IMR-90 (cell line): ENCODE data around the gene B9D1. TPM values are rescaled to one million over a fixed set of nuclear protein-coding genes. Genes with fewer than 3 reads are reported as not detected.
A peak's percentile ranks its signal among the peaks of the same experiment; 100 is the strongest.

Source experiments
- ATAC-seq: fragments of 200-7000 bp; cut with Tn5 transposase; 2 replicates; pipeline ENCODE4 v1.9.1; 2020; ENCODE audit warnings: low read depth, mild to moderate bottlenecking, moderate library complexity
- BruUV-seq: library from RNA; stranded (reverse); fragments of 400-500 nt; replicated peaks from 2 replicates; lab custom pipeline; 2021; lab: Mats Ljungman, UMichigan
- CTCF ChIA-PET: fragments of 300-600 bp; formaldehyde crosslinking; extraction: SDS; loops from one replicate; lab custom pipeline; 2021; ENCODE audit warnings: antibody characterized with exemption; lab: Yijun Ruan, JAX
- POLR2A ChIA-PET: fragments of 300-600 bp; sonication (Branson Sonifier 250); formaldehyde crosslinking; loops from one replicate; lab custom pipeline; 2022; ENCODE audit warnings: antibody characterized with exemption; ENCODE audit not compliant: unreplicated experiment; lab: Charles Lee
- DNase-seq: peaks from one replicate; pipeline ENCODE4 v3.0.0; 2013
- H2AFZ ChIP-seq: replicated peaks from 2 replicates; pipeline ENCODE3; 2013; ENCODE audit warnings: low read length, mild to moderate bottlenecking; ENCODE audit not compliant: poor library complexity
- H2AK5ac ChIP-seq: 2 replicates; pipeline ENCODE4 v1.6.1; 2013; ENCODE audit warnings: low read depth, low read length, inconsistent platforms
- H2AK9ac ChIP-seq: replicated peaks from 2 replicates; pipeline ENCODE3; 2013; ENCODE audit warnings: mild to moderate bottlenecking, low read depth, low read length, moderate library complexity; ENCODE audit not compliant: poor library complexity
- H2BK120ac ChIP-seq: 2 replicates; pipeline ENCODE4 v1.6.1; 2013; ENCODE audit warnings: low read depth, low read length, inconsistent platforms
- H2BK15ac ChIP-seq: 3 replicates; pipeline ENCODE4 v1.6.1; 2013; ENCODE audit warnings: low read depth, low read length, inconsistent platforms
- H2BK20ac ChIP-seq: 2 replicates; pipeline ENCODE4 v1.6.1; 2013; ENCODE audit warnings: low read depth, mild to moderate bottlenecking, inconsistent platforms, low read length, moderate library complexity
- H2BK5ac ChIP-seq: 2 replicates; pipeline ENCODE4 v1.6.1; 2013; ENCODE audit warnings: mild to moderate bottlenecking, low read depth, low read length, inconsistent platforms; ENCODE audit not compliant: poor library complexity, severe bottlenecking
- H3K14ac ChIP-seq: replicated peaks from 2 replicates; pipeline ENCODE4 v1.6.1; 2013; ENCODE audit warnings: low read depth, low read length, inconsistent platforms
- H3K18ac ChIP-seq: 2 replicates; pipeline ENCODE4 v1.6.1; 2013; ENCODE audit warnings: low read depth, low read length, control low read depth
- H3K23ac ChIP-seq: 2 replicates; pipeline ENCODE4 v1.6.1; 2013; ENCODE audit warnings: low read depth, low read length, inconsistent platforms
- H3K27ac ChIP-seq: 2 replicates; pipeline ENCODE4 v1.5.1; 2013; ENCODE audit warnings: mild to moderate bottlenecking, control low read depth, low read length; ENCODE audit not compliant: insufficient read depth
- H3K27me3 ChIP-seq: 2 replicates; pipeline ENCODE4 v1.6.1; 2013; ENCODE audit warnings: low read length; ENCODE audit not compliant: control insufficient read depth, insufficient read depth
- H3K36me3 ChIP-seq: 2 replicates; pipeline ENCODE4 v1.6.1; 2013; ENCODE audit warnings: low read length, mixed read lengths; ENCODE audit not compliant: control insufficient read depth, insufficient read depth
- H3K4ac ChIP-seq: 2 replicates; pipeline ENCODE4 v1.6.1; 2013; ENCODE audit warnings: low read depth, low read length, inconsistent platforms
- H3K4me1 ChIP-seq: 2 replicates; pipeline ENCODE4 v1.6.1; 2013; ENCODE audit warnings: low read length, mixed read lengths; ENCODE audit not compliant: control insufficient read depth, insufficient read depth
- H3K4me2 ChIP-seq: 2 replicates; pipeline ENCODE4 v1.6.1; 2013; ENCODE audit warnings: low read depth, mild to moderate bottlenecking, control low read depth, low read length, moderate library complexity
- H3K4me3 ChIP-seq: 2 replicates; pipeline ENCODE4 v1.5.1; 2013; ENCODE audit warnings: low read depth, mild to moderate bottlenecking, control low read depth, low read length, moderate library complexity; ENCODE audit not compliant: insufficient read depth
- H3K56ac ChIP-seq: 2 replicates; pipeline ENCODE4 v1.6.1; 2013; ENCODE audit warnings: low read length, inconsistent platforms; ENCODE audit not compliant: insufficient read depth; ENCODE audit errors: extremely low read depth
- H3K79me1 ChIP-seq, 2 experiments: 2 replicates each; pipeline ENCODE4 v1.6.1; 2013; ENCODE audit warnings: low read length in 2 of 2, inconsistent platforms in 1 of 2, low read depth in 1 of 2
- H3K9ac ChIP-seq: 2 replicates; pipeline ENCODE4 v1.6.1; 2013; ENCODE audit warnings: low read depth, low read length, control low read depth
- H3K9me1 ChIP-seq: 2 replicates; pipeline ENCODE4 v1.6.1; 2013; ENCODE audit warnings: low read length, inconsistent platforms; ENCODE audit not compliant: insufficient read depth
- H3K9me3 ChIP-seq: 2 replicates; pipeline ENCODE4 v1.6.1; 2013; ENCODE audit warnings: low read length; ENCODE audit not compliant: control insufficient read depth, insufficient read depth
- H4K20me1 ChIP-seq: 2 replicates; pipeline ENCODE4 v1.6.1; 2013; ENCODE audit warnings: low read length, inconsistent platforms; ENCODE audit not compliant: insufficient read depth
- H4K5ac ChIP-seq: 2 replicates; pipeline ENCODE4 v1.6.1; 2013; ENCODE audit warnings: mild to moderate bottlenecking, low read depth, low read length, control low read depth
- H4K8ac ChIP-seq, 2 experiments: 2 replicates each; pipeline ENCODE4 v1.6.1; 2013; ENCODE audit warnings: low read depth in 2 of 2, low read length in 2 of 2, control low read depth in 1 of 2, inconsistent platforms in 1 of 2
- H4K91ac ChIP-seq: 2 replicates; pipeline ENCODE4 v1.6.1; 2013; ENCODE audit warnings: low read depth, low read length, inconsistent platforms; ENCODE audit not compliant: insufficient read depth
- BHLHE40 ChIP-seq: fragments of 150-350 bp; IDR thresholded peaks from 2 replicates; pipeline ENCODE4 v1.6.1; 2016; ENCODE audit warnings: mild to moderate bottlenecking, low read depth, low read length
- CEBPB ChIP-seq: IDR thresholded peaks from 2 replicates; pipeline ENCODE4 v1.6.1; 2012; ENCODE audit warnings: low read depth, low read length, improper control_type of control experiment
- CHD1 ChIP-seq: IDR thresholded peaks from 2 replicates; pipeline ENCODE4 v1.6.1; 2012; ENCODE audit warnings: low read depth, low read length, improper control_type of control experiment
- FOS ChIP-seq: fragments of 150-350 bp; IDR thresholded peaks from 2 replicates; pipeline ENCODE4 v1.6.1; 2016; ENCODE audit warnings: low read depth, low read length
- MAFK ChIP-seq: IDR thresholded peaks from 2 replicates; pipeline ENCODE4 v1.6.1; 2012; ENCODE audit warnings: low read depth, low read length, improper control_type of control experiment
- MAZ ChIP-seq: IDR thresholded peaks from 2 replicates; pipeline ENCODE4 v1.6.1; 2012; ENCODE audit warnings: low read depth, mild to moderate bottlenecking, low read length, improper control_type of control experiment, moderate library complexity, borderline replicate concordance
- MXI1 ChIP-seq: IDR thresholded peaks from 2 replicates; pipeline ENCODE4 v1.6.1; 2012; ENCODE audit warnings: low read depth, mild to moderate bottlenecking, low read length, moderate library complexity, borderline replicate concordance
- POLR2A ChIP-seq: IDR thresholded peaks from 2 replicates; pipeline ENCODE4 v1.6.1; 2012; ENCODE audit warnings: mild to moderate bottlenecking, low read depth, low read length
- RAD21 ChIP-seq: IDR thresholded peaks from 2 replicates; pipeline ENCODE4 v1.6.1; 2012; ENCODE audit warnings: low read length, improper control_type of control experiment
- RFX5 ChIP-seq: IDR thresholded peaks from 2 replicates; pipeline ENCODE4 v1.8.0; 2012; ENCODE audit warnings: low read depth, mild to moderate bottlenecking, low read length, moderate library complexity
- WGBS, 2 experiments: methylation state at CpG; one replicate each; pipeline versions ENCODE4 v1.1.5 to v1.1.7; 2013; ENCODE audit warnings: missing lambda C conversion rate in 2 of 2; ENCODE audit not compliant: insufficient read length in 1 of 2; ENCODE audit errors: extremely low coverage in 2 of 2; 5-methylcytosine and 5-hydroxymethylcytosine counted together
- dilution Hi-C: fragments of 300-500 bp; cut with HindIII; formaldehyde crosslinking; loops from one replicate; pipeline ENCODE4 v1.14.3; 2018; ENCODE audit warnings: low sequenced_read_pairs; ENCODE audit not compliant: unreplicated experiment
- in situ Hi-C: fragments of 300-500 bp; cut with MboI; formaldehyde crosslinking; loops from 3 replicates; pipeline ENCODE4 v1.14.3; 2019; ENCODE audit warnings: low sequenced_read_pairs, inconsistent platforms, mixed read lengths
- intact Hi-C: fragments of 100-400 bp; cut with micrococcal nuclease; formaldehyde crosslinking; loops from 2 replicates; pipeline ENCODE4 v1.10.0; 2022
- polyA plus RNA-seq, 3 experiments: library from polyadenylated mRNA; depleted of rRNA; stranded (reverse); fragments of >200 nt; gene quantifications; 2 replicates each; pipeline ENCODE4 v1.2.3, GENCODE V29; 2012; ENCODE audit warnings: low replicate concordance in 1 of 3
- total RNA-seq: library from RNA; depleted of rRNA; stranded (reverse); fragments of >200 nt; gene quantifications from 2 replicates; pipeline ENCODE4 v1.2.3, GENCODE V29; 2012
- TF ChIP-seq, protein P1 (sequence below): conservative IDR thresholded peaks from 2 replicates; pipeline ENCODE4 v1.5.1; 2012; ENCODE audit warnings: mild to moderate bottlenecking, low read depth, low read length, improper control_type of control experiment

The B9D1 gene
- total and polyA plus RNA-seq, 2 of the 4 experiments (the other 2 are of a cell fraction): 42.5 to 43.8 TPM

GRCh38 chr17:19410091-19410490 is 47.6 kb upstream of the B9D1 start:
- no peak overlapping the region for H3K27ac ChIP-seq
- peak overlapping the region; percentile 29 for H2BK120ac ChIP-seq
- peaks cover 11% of the 10 kb centered on the region for H3K9me1 ChIP-seq
- intact Hi-C loops: no loop called here
- H3K9me3 ChIP-seq: no peaks in the 10 kb centered on the region
- H3K79me1 ChIP-seq: no peaks in the 10 kb centered on the region
- H3K36me3 ChIP-seq: no peaks in the 10 kb centered on the region
- H4K5ac ChIP-seq: no peak overlapping the region
- H3K14ac ChIP-seq: no peak overlapping the region
- 0 out of 4 replicates have a peak overlapping the region, but pooled peaks of 1 of the 2 experiments have one; percentile 10 for H4K8ac ChIP-seq
- WGBS, 2 experiments: 89% methylated on average over 3 of the region's 6 CpGs; no CpG with 5 or more reads in 1 of the 2 experiments
- peak overlapping the region; percentile 37 for H2AK5ac ChIP-seq
- no peak overlapping the region for H2BK20ac ChIP-seq
- H3K4me2 ChIP-seq: no peak overlapping the region
- no peak overlapping the region for H3K9ac ChIP-seq
- no peak overlapping the region for H3K18ac ChIP-seq
- ChIA-PET CTCF (interaction anchor here (0.7 to 2.5 kb wide), 2 partner anchors 10 to 47 kb away, joined by 3 to 12 read pairs; partner anchors contain the start of gene B9D1), POLR2A (interaction anchor here (0.6 kb wide), 2 partner anchors 23 to 32 kb away, joined by 4 to 7 read pairs; partner anchors contain the start of gene MFAP4)
- no peak overlapping the region for H2BK5ac ChIP-seq
- no peak overlapping the region for H3K56ac ChIP-seq
- TF ChIP-seq MAFK: no peak
- TF ChIP-seq, protein P1, sequence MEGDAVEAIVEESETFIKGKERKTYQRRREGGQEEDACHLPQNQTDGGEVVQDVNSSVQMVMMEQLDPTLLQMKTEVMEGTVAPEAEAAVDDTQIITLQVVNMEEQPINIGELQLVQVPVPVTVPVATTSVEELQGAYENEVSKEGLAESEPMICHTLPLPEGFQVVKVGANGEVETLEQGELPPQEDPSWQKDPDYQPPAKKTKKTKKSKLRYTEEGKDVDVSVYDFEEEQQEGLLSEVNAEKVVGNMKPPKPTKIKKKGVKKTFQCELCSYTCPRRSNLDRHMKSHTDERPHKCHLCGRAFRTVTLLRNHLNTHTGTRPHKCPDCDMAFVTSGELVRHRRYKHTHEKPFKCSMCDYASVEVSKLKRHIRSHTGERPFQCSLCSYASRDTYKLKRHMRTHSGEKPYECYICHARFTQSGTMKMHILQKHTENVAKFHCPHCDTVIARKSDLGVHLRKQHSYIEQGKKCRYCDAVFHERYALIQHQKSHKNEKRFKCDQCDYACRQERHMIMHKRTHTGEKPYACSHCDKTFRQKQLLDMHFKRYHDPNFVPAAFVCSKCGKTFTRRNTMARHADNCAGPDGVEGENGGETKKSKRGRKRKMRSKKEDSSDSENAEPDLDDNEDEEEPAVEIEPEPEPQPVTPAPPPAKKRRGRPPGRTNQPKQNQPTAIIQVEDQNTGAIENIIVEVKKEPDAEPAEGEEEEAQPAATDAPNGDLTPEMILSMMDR: no peak
- TF ChIP-seq MXI1: no peak
- no peak for TF ChIP-seq CHD1
- no peak for TF ChIP-seq RFX5
- no peak for TF ChIP-seq MAZ
- TF ChIP-seq POLR2A: no peak
- TF ChIP-seq BHLHE40: no peak
- TF ChIP-seq FOS: no peak
- TF ChIP-seq RAD21: no peak
- no peak for TF ChIP-seq CEBPB
- ATAC-seq (no peak), DNase-seq (no peak)
- dilution Hi-C loops: no loop called here
- peak overlapping the region; percentile 33; the same call in 1 of the 2 replicates for H4K91ac ChIP-seq
- peak overlapping the region; percentile 77 for H2AFZ ChIP-seq
- no peak overlapping the region for H3K4me3 ChIP-seq
- H4K20me1 ChIP-seq: no peaks in the 10 kb centered on the region
- no TSS peak for BruUV-seq
- H2BK15ac ChIP-seq: no peak overlapping the region
- in situ Hi-C loops: no loop called here
- peak overlapping the region; percentile 85 for H2AK9ac ChIP-seq
- H3K4ac ChIP-seq: peak overlapping the region; percentile 17; the same call in 1 of the 2 replicates
- peaks cover 11% of the 10 kb centered on the region; the same call in 1 of the 2 replicates for H3K4me1 ChIP-seq
- no peak overlapping the region for H3K23ac ChIP-seq
- H3K27me3 ChIP-seq: no peaks in the 10 kb centered on the region
